ENCODE data around the gene KLHL30. TPM values are rescaled to one million over a fixed set of nuclear protein-coding genes. Genes with fewer than 3 reads are reported as not detected.

KLHL30 gene
- total RNA-seq, 3 donors from 2014 or later: 0.15 to 0.98 (median 0.32) TPM

DNA sequence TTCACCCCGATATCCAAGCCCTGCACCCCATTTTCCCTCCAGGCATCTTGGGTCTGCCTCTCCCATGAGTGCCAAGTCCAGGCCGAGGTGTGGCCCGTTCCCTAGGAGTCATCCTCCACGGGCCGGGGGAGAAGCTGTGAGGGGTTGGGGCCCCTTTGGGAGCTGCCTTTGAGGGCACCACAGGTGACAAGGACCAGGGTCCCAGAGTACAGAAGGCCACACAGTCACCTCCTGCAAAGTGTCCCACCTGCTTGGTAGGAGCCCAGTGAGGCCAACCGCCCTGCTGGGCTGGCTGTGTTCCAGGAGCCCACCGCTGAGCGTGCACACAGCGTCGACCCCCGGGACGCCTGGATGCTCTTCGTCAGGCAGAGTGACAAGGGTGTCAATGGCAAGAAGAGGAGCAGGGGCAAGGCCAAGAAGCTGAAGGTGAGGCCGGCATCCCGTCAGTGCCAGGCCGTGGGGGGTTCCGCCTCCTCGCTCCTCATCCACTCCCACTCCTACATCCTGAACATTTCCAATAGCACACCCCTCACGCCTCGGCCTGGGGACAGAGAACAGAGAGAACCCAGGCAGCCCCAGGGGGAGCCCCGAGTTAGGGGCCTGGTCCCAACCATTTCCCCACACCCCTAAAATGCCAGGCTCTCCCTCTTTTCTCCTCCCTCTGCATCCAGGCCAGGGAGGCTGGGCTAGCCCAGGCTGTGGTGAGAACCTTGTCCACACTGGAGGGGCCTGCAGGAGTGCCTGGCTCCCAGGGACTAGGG lies 23.0 kb downstream of the KLHL30 start:
- peaks cover 0 to 25% of the 10 kb centered on the region in 2 donors for H3K27me3 ChIP-seq
- H3K4me1 ChIP-seq: no peaks in the 10 kb centered on the region
- no peaks in the 10 kb centered on the region for H3K36me3 ChIP-seq
- H3K4me3 ChIP-seq: no peak overlapping the region
- peak in 1 of 2 donors; percentile 49 for DNase-seq (ENCODE audit: low spot score in 2 of 2)
- intact Hi-C loops (cut with DNase I; ENCODE audit: low total_unique reads): no loop called here
- no peaks in the 10 kb centered on the region for H3K9me3 ChIP-seq
- TF ChIP-seq CTCF (IDR thresholded peaks at IDR 0.05) (no peak), POLR2A (IDR thresholded peaks at IDR 0.05) (no peak), POLR2AphosphoS5 (IDR thresholded peaks at IDR 0.05) (no peak)
- no peak overlapping the region for H3K27ac ChIP-seq

DNA sequence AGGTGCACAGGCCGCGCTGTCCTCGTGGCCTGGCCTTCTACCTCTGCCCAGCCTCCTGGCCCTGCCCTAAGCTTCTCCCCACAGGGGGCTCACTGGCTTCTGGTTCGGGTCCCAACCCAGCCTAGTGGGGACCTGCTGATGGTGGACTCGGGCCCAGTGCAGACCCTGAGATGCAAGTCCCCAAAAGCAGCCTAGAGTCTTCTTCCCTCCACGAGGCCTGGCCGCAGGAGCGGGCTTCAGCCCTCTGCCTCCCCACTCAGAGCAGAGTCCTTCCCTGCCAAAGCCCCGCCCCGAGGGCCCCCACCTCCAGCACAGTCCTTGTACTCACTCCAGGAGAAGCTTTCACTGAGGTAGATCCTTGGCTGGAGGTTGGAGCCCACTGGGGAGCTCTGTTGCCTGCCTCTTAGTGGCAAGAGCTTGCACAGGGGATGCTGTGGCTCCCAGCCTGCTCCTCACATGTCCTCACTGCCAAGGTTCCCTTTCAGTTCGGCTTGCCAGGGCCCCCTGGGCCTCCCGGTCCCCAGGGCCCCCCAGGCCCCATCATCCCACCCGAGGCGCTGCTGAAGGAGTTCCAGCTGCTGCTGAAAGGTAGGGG lies 23.9 kb downstream of the KLHL30 start:
- TF ChIP-seq CTCF (IDR thresholded peaks at IDR 0.05) (no peak), POLR2A (IDR thresholded peaks at IDR 0.05) (no peak), POLR2AphosphoS5 (IDR thresholded peaks at IDR 0.05) (no peak)
- no peaks in the 10 kb centered on the region for H3K4me1 ChIP-seq
- H3K27ac ChIP-seq: no peak overlapping the region
- peaks cover 0 to 25% of the 10 kb centered on the region in 2 donors for H3K27me3 ChIP-seq
- intact Hi-C loops (cut with DNase I; ENCODE audit: low total_unique reads): no loop called here
- DNase-seq (ENCODE audit: low spot score in 2 of 2): no peak
- no peak overlapping the region for H3K4me3 ChIP-seq
- no peaks in the 10 kb centered on the region for H3K9me3 ChIP-seq
- no peaks in the 10 kb centered on the region for H3K36me3 ChIP-seq

DNA sequence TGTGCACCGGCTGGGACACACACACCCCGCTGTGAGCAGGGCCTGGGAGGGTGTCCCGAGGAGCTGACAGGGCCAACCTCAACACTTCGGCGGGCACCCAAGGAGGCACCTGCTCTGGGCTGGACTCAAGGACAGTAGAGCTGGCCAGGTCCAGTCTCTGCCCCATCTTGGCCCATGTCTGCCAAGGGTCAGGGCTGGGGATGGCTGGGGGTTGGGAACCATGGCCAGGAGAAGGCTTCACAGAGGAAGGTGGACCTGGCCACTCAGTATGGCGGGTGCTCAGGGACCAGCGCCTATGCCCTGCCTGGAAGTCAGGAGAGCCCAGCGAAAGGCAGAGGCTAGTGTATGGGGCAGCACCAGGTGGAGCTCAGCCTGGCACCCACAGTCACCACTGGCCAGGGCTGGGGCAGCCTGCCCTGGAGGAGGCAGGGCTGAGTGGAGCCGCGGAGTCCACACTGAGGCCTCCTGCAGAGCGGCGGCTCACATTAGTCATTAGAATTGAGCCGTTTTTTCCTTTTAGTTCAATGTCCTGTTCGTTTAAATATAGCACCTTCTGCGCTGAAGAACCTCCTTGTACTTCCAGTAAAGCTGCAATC lies 24.5 kb downstream of the KLHL30 start:
- no peak for TF ChIP-seq POLR2A (IDR thresholded peaks at IDR 0.05)
- no peak for TF ChIP-seq CTCF (IDR thresholded peaks at IDR 0.05)
- TF ChIP-seq POLR2AphosphoS5 (IDR thresholded peaks at IDR 0.05): no peak
- Histone ChIP-seq H3K4me1 (no peaks in the 10 kb centered on the region), H3K36me3 (no peaks in the 10 kb centered on the region), H3K4me3 (no peak overlapping the region), H3K27me3 (peaks cover 0 to 25% of the 10 kb centered on the region in 2 donors), H3K9me3 (no peaks in the 10 kb centered on the region), H3K27ac (no peak overlapping the region)
- DNase-seq (ENCODE audit: low spot score in 2 of 2): no peak
- intact Hi-C loops (cut with DNase I; ENCODE audit: low total_unique reads): no loop called here

DNA sequence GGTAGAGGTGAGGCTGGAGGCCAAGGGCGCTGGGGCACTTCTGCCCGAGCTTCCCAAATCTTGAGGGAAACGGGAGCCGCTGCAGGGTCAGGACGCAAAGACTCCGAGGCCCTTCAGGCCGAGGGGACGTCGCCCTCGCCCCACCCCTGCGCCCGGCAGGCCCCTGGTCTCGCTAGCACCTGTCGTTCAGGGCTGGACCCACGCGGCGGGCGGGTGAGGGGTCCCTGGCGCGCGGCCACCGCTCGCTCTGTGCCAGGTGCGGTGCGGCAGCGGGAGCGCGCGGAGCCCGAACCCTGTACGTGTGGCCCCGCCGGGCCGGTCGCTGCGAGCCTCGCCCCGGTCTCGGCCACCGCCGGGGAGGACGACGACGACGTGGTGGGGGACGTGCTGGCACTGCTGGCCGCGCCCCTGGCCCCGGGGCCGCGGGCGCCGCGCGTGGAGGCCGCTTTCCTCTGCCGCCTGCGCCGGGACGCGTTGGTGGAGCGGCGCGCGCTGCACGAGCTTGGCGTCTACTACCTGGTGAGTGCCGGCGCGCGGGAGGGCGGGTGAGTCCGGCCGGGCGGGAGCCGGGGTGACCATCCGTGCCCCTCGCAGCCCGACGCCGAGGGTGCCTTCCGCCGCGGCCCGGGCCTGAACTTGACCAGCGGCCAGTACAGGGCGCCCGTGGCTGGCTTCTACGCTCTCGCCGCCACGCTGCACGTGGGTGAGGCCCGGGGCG lies 25.2 kb downstream of the KLHL30 start:
- TF ChIP-seq POLR2AphosphoS5 (IDR thresholded peaks at IDR 0.05) (no peak), CTCF (IDR thresholded peaks at IDR 0.05) (no peak), POLR2A (IDR thresholded peaks at IDR 0.05) (no peak)
- Histone ChIP-seq H3K9me3 (no peaks in the 10 kb centered on the region), H3K4me1 (no peaks in the 10 kb centered on the region), H3K27ac (no peak overlapping the region), H3K36me3 (no peaks in the 10 kb centered on the region), H3K4me3 (peak overlapping the region in 1 of 3 donors; percentile 55), H3K27me3 (peaks cover 0 to 25% of the 10 kb centered on the region in 2 donors)
- intact Hi-C loops (cut with DNase I; ENCODE audit: low total_unique reads): no loop called here
- DNase-seq (ENCODE audit: low spot score in 2 of 2): peak in 1 of 2 donors; percentile 3

Measured in breast epithelium (tissue), 4 donors.